ENCODE data around the gene CSRP1. TPM values are rescaled to one million over a fixed set of nuclear protein-coding genes. Genes with fewer than 3 reads are reported as not detected.
A peak's percentile ranks its signal among the peaks of the same experiment; 100 is the strongest.

The CSRP1 gene
- total RNA-seq, 1 donor from 2014 or later: 6.2 TPM

DNA sequence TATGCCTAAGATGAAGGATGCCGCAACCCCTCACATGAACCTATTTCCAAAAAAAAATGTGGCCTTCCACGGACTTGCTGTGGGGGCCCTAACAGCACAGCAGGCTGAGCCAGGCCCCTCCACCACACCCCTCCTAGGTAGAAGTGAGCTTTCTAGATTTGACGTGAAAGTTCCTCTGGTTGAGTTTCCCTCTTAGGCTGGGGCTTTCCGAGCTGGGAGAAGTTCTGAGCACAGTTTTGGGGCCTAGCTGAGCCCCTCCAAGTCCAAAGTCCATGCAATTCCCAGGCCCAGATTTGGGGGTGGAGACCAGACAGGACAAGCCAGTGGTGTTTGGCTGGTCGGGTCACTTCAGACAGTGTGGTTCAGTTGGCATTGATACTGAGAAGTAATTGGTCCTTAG lies 24.2 kb downstream of the CSRP1 start:
- no peak for DNase-seq
- Mint-ChIP-seq H3K4me1 (ENCODE audit: low read depth, unreplicated experiment) (peaks cover 2% of the 10 kb centered on the region), H3K9me3 (ENCODE audit: unreplicated experiment) (peaks cover 5% of the 10 kb centered on the region), H3K27me3 (ENCODE audit: unreplicated experiment) (peaks cover 9% of the 10 kb centered on the region), H3K4me3 (ENCODE audit: unreplicated experiment) (no peak overlapping the region), H3K27ac (ENCODE audit: unreplicated experiment) (no peak overlapping the region), H3K36me3 (ENCODE audit: unreplicated experiment) (no peaks in the 10 kb centered on the region)
- TF ChIP-seq, protein P1, sequence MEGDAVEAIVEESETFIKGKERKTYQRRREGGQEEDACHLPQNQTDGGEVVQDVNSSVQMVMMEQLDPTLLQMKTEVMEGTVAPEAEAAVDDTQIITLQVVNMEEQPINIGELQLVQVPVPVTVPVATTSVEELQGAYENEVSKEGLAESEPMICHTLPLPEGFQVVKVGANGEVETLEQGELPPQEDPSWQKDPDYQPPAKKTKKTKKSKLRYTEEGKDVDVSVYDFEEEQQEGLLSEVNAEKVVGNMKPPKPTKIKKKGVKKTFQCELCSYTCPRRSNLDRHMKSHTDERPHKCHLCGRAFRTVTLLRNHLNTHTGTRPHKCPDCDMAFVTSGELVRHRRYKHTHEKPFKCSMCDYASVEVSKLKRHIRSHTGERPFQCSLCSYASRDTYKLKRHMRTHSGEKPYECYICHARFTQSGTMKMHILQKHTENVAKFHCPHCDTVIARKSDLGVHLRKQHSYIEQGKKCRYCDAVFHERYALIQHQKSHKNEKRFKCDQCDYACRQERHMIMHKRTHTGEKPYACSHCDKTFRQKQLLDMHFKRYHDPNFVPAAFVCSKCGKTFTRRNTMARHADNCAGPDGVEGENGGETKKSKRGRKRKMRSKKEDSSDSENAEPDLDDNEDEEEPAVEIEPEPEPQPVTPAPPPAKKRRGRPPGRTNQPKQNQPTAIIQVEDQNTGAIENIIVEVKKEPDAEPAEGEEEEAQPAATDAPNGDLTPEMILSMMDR (IDR thresholded peaks at IDR 0.05; ENCODE audit: partially characterized antibody, unreplicated experiment): no peak

DNA sequence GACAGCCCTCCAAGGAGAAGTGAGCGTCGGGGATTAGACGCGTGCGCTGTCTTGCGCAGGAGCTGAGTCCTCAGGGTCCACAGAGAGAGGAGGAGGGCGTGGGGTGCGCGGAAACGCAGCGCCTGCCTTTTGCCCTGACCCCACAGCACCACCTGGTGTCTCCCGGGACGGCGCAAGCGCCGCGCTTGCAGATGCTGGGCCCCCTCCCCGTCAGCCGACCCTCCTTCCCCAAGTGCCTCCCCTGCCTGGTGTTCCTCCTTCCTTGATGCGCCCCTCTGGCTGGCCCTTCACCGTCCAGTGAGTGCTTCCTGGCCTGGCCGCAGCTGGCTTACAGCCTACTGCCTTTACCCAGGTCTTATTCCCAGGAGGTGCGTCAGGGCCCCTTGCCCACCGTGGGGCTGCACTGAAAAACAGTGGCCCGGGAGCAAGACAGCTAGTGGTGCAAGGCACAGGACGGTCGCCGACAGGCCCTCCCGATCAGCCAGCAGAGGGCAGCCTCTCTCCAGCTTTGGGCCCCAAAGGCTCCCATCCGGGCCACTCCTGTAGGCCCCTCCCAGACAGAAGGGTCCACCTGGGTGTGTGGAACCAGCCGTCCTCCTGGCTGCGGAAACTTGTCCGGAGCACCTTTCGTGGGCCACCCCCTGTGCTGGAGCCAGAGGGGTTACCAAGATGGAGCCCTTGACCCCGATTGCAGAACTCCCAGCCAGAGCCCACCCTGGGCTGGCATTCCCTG lies 25.0 kb downstream of the CSRP1 start:
- Mint-ChIP-seq H3K4me3 (ENCODE audit: unreplicated experiment) (peak overlapping the region; percentile 30), H3K4me1 (ENCODE audit: low read depth, unreplicated experiment) (peaks cover 4% of the 10 kb centered on the region), H3K27ac (ENCODE audit: unreplicated experiment) (no peak overlapping the region), H3K27me3 (ENCODE audit: unreplicated experiment) (peaks cover 13% of the 10 kb centered on the region), H3K9me3 (ENCODE audit: unreplicated experiment) (peaks cover 5% of the 10 kb centered on the region), H3K36me3 (ENCODE audit: unreplicated experiment) (no peaks in the 10 kb centered on the region)
- DNase-seq: peak; percentile 86
- TF ChIP-seq, protein P1 (IDR thresholded peaks at IDR 0.05; ENCODE audit: partially characterized antibody, unreplicated experiment): peak; percentile 82

DNA sequence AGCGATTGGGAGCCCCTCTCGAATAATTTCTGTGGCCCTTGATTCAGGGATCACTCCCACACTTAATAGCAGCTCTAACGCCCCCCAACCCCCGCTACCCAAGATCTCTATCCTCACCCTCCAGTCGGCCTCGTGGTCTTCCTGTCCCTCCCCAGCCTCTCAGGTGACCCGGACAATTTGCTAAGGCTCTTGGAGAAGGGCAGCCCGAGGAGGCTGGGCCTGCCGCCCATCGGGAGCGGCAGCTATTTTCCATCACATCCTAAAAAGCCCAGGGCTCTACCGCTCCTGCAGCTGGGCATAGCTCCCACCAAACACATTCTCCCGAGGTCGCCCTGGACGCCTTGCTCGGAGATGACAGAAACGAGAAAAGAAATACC lies 25.9 kb downstream of the CSRP1 start:
- peaks cover 4% of the 10 kb centered on the region for H3K4me1 Mint-ChIP-seq (ENCODE audit: low read depth, unreplicated experiment)
- no peak for DNase-seq
- H3K36me3 Mint-ChIP-seq (ENCODE audit: unreplicated experiment): no peaks in the 10 kb centered on the region
- H3K9me3 Mint-ChIP-seq (ENCODE audit: unreplicated experiment): peaks cover 5% of the 10 kb centered on the region
- TF ChIP-seq, protein P1 (IDR thresholded peaks at IDR 0.05; ENCODE audit: partially characterized antibody, unreplicated experiment): no peak
- peak overlapping the region; percentile 43 for H3K27ac Mint-ChIP-seq (ENCODE audit: unreplicated experiment)
- peak overlapping the region; percentile 75 for H3K4me3 Mint-ChIP-seq (ENCODE audit: unreplicated experiment)
- H3K27me3 Mint-ChIP-seq (ENCODE audit: unreplicated experiment): peaks cover 17% of the 10 kb centered on the region

DNA sequence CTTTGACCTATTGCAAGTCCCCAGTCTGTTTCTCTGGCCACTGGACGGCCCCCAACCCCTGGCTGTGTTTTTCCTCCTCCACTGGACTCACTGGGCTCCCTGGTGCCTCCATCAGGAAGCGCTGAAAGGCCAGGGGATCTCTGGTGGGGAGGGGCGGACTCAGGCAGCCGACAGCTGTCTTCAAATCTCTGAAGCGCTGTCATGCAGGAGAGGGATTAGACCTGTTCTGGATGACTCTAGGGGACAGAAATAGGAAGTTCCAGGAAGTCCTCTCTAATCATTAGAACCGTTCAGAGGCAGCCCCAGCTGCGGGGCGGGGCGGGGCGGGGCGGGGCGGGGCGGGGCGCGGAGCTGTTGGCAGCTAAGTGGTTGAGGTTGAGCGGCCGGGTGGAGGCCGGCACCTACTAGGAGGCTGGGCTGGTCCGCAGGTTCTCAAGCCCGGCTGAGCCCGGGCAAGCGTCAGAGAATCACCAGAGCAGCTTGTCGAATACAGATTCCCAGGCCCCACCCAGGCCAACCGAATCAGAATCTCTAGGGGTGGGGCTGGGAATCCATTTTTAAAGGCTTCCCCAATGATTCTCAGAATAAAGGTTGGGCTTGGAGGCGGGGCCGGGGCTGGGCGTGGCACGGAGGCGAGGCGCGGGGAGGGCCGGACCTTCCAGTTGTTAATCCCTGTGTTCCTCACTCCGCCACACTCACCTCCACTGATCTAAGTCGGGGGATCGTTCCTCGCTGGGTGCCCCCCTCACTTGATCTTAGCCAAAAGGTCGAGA lies 26.5 kb downstream of the CSRP1 start:
- TF ChIP-seq, protein P1 (IDR thresholded peaks at IDR 0.05; ENCODE audit: partially characterized antibody, unreplicated experiment): no peak
- peak overlapping the region; percentile 75 for H3K4me3 Mint-ChIP-seq (ENCODE audit: unreplicated experiment)
- H3K27ac Mint-ChIP-seq (ENCODE audit: unreplicated experiment): no peak overlapping the region
- H3K27me3 Mint-ChIP-seq (ENCODE audit: unreplicated experiment): peaks cover 17% of the 10 kb centered on the region
- H3K36me3 Mint-ChIP-seq (ENCODE audit: unreplicated experiment): no peaks in the 10 kb centered on the region
- H3K9me3 Mint-ChIP-seq (ENCODE audit: unreplicated experiment): peaks cover 5% of the 10 kb centered on the region
- peak; percentile 54 for DNase-seq
- H3K4me1 Mint-ChIP-seq (ENCODE audit: low read depth, unreplicated experiment): peaks cover 4% of the 10 kb centered on the region

Data from glutamatergic neuron (in vitro differentiated cells).